NOMO-1 (cell line): Measurements from ENCODE around the gene SLC25A26.

Experiments used
- DNase-seq, 2 experiments: peaks; one replicate each; lab custom pipeline; 2025; ENCODE audit not compliant: unreplicated experiment in 2 of 2; lab: John Stamatoyannopoulos, UW

The SLC25A26 gene

GRCh38 chr3:66427352-66427751 lies 206.6 kb downstream of the SLC25A26 start:
- no peak for DNase-seq

GRCh38 chr3:66427951-66428474 lies 207.2 kb downstream of the SLC25A26 start:
- DNase-seq, result no peak
